T-helper 2 cell treated with Interferon-gamma antibody and Interleukin-4, amounts not matched to agents 100 ng/mL and 5 ng/mL, for 36 hours (primary cell): Measurements from ENCODE around the gene AK5. TPM values are rescaled to one million over a fixed set of nuclear protein-coding genes. Genes with fewer than 3 reads are reported as not detected.
"Not testable (repeated sequence)": the region's sequence is repeated elsewhere in the genome, so short reads cannot be mapped to it uniquely, and the experiment has no call there.

Source experiments
- intact Hi-C: fragments of 100-400 bp; cut with micrococcal nuclease; formaldehyde crosslinking; loops from one replicate; pipeline ENCODE4 v1.15.1; 2023
- total RNA-seq: library from RNA; stranded (reverse); gene quantifications from 2 replicates; pipeline ENCODE4 v1.2.3, GENCODE V29; 2022

Gene AK5
- total RNA-seq, 1 donor from 2014 or later = 1.7 TPM

GRCh38 chr1:77484926-77485325 is 203.1 kb downstream of the AK5 start:
- intact Hi-C loops = no loop called here

GRCh38 chr1:77487631-77488030 is 205.8 kb downstream of the AK5 start:
- intact Hi-C loops = no loop called here

- intact Hi-C loops = no loop called here
These were observed 208.1 kb downstream of the AK5 start for GRCh38 chr1:77489910-77490309.

- intact Hi-C loops = no loop called here
These were observed 212.2 kb downstream of the AK5 start for GRCh38 chr1:77494026-77494425.

- intact Hi-C loops = no loop called here
These were observed 217.1 kb downstream of the AK5 start for GRCh38 chr1:77498918-77499317.

- intact Hi-C loops = no loop called here
These were observed 217.6 kb downstream of the AK5 start for GRCh38 chr1:77499466-77499865.

GRCh38 chr1:77504986-77505385 is 223.2 kb downstream of the AK5 start:
- intact Hi-C loops = no loop called here

- intact Hi-C loops = no loop called here
These were observed 225.0 kb downstream of the AK5 start for GRCh38 chr1:77506771-77507170.

GRCh38 chr1:77509051-77509492 is 227.3 kb downstream of the AK5 start:
- intact Hi-C loops = no loop called here

- intact Hi-C loops = no loop called here
These were observed 228.1 kb downstream of the AK5 start for GRCh38 chr1:77509898-77510297.

- intact Hi-C loops = no loop called here
These were observed 229.6 kb downstream of the AK5 start for GRCh38 chr1:77511440-77511840.

GRCh38 chr1:77512650-77513049 is 230.8 kb downstream of the AK5 start:
- intact Hi-C loops = not testable (repeated sequence)

- intact Hi-C loops = no loop called here
These were observed 232.3 kb downstream of the AK5 start for GRCh38 chr1:77513839-77514763.

- intact Hi-C loops = no loop called here
These were observed 233.3 kb downstream of the AK5 start for GRCh38 chr1:77514921-77515776.

GRCh38 chr1:77516106-77516505 is 234.3 kb downstream of the AK5 start:
- intact Hi-C loops = no loop called here

GRCh38 chr1:77524038-77524437 is 242.2 kb downstream of the AK5 start:
- intact Hi-C loops = no loop called here

- intact Hi-C loops = loop anchor here (5.0 to 10.0 kb wide), 2 partner anchors 314 to 584 kb away; partner anchors contain the start of gene PIGK
These were observed 249.3 kb downstream of the AK5 start for GRCh38 chr1:77531149-77531548.

- intact Hi-C loops = loop anchor here (2.0 to 10.0 kb wide), 3 partner anchors 314 to 1377 kb away; partner anchors contain the start of gene PIGK
These were observed 249.9 kb downstream of the AK5 start for GRCh38 chr1:77531596-77532280.

- intact Hi-C loops = loop anchor here (1.0 to 10.0 kb wide), 5 partner anchors 250 to 1378 kb away; partner anchors contain the start of genes AK5 and PIGK
These were observed 250.8 kb downstream of the AK5 start for GRCh38 chr1:77532641-77533040.

GRCh38 chr1:77533660-77534305 is 252.0 kb downstream of the AK5 start:
- intact Hi-C loops = loop anchor here (1.0 to 10.0 kb wide), 5 partner anchors 251 to 1379 kb away; partner anchors contain the start of genes AK5 and PIGK
